PC-9 (cell line): ENCODE measurements around the gene HEPACAM2. TPM values are rescaled to one million over a fixed set of nuclear protein-coding genes. Genes with fewer than 3 reads are reported as not detected.

Experiments used
- BruUV-seq: library from RNA; stranded (reverse); fragments of 400-500 nt; replicated peaks from 2 replicates; lab custom pipeline; 2021; lab: Mats Ljungman, UMichigan
- CTCF ChIA-PET: fragments of 300-600 bp; sonication (Branson Sonifier 250); formaldehyde crosslinking; loops from one replicate; lab custom pipeline; 2022; ENCODE audit warnings: antibody characterized with exemption; lab: Charles Lee
- POLR2A ChIA-PET: fragments of 300-600 bp; sonication (Branson Sonifier 250); formaldehyde crosslinking; loops from one replicate; lab custom pipeline; 2022; ENCODE audit warnings: antibody characterized with exemption; ENCODE audit not compliant: unreplicated experiment; lab: Charles Lee
- DNase-seq, 2 experiments: peaks; one replicate each; pipeline versions ENCODE4 v3.0.0 to v3.0.0-alpha.2; 2015 to 2022; ENCODE audit warnings: mixed read lengths in 1 of 2
- H2AFZ ChIP-seq: fragments of 200-600 bp; sonication (generic); 2 replicates; pipeline ENCODE4 v1.8.1; 2017; ENCODE audit warnings: antibody characterized with exemption
- H3F3A ChIP-seq: fragments of 200-600 bp; sonication (generic); 2 replicates; pipeline ENCODE4 v1.8.1; 2017; ENCODE audit warnings: antibody characterized with exemption, mild to moderate bottlenecking, low read depth; ENCODE audit not compliant: insufficient read depth
- H3K27ac ChIP-seq: fragments of 200-600 bp; sonication (generic); 2 replicates; pipeline ENCODE4 v1.6.1; 2016; ENCODE audit warnings: mixed run types
- H3K27me3 ChIP-seq: fragments of 200-600 bp; sonication (generic); 2 replicates; pipeline ENCODE4 v1.6.1; 2016; ENCODE audit warnings: low read depth, mixed run types; ENCODE audit not compliant: insufficient read depth
- H3K36me3 ChIP-seq: fragments of 200-600 bp; sonication (generic); 2 replicates; pipeline ENCODE4 v1.6.1; 2016; ENCODE audit warnings: low read depth, mixed run types
- H3K4me1 ChIP-seq: fragments of 200-600 bp; sonication (generic); replicated peaks from 2 replicates; pipeline ENCODE4 v1.6.1; 2016; ENCODE audit warnings: mixed run types; ENCODE audit not compliant: insufficient read depth
- H3K4me2 ChIP-seq: fragments of 200-600 bp; sonication (generic); 2 replicates; pipeline ENCODE4 v1.6.1; 2017; ENCODE audit warnings: mixed run types
- H3K4me3 ChIP-seq: fragments of 200-600 bp; sonication (generic); 2 replicates; pipeline ENCODE4 v1.6.1; 2016; ENCODE audit warnings: mixed run types
- H3K79me2 ChIP-seq: fragments of 200-600 bp; sonication (generic); 2 replicates; pipeline ENCODE4 v1.6.1; 2017; ENCODE audit warnings: low read depth, mixed run types
- H3K9me2 ChIP-seq: fragments of 200-600 bp; sonication (generic); 2 replicates; pipeline ENCODE4 v1.8.1; 2017; ENCODE audit warnings: mild to moderate bottlenecking; ENCODE audit not compliant: insufficient read depth
- H3K9me3 ChIP-seq: fragments of 200-600 bp; sonication (generic); 2 replicates; pipeline ENCODE4 v1.8.1; 2016; ENCODE audit warnings: low read depth; ENCODE audit not compliant: insufficient read depth
- H4K20me1 ChIP-seq: fragments of 200-600 bp; sonication (generic); 2 replicates; pipeline ENCODE4 v1.8.1; 2017; ENCODE audit not compliant: insufficient read depth
- CTCF ChIP-seq: fragments of 200-600 bp; sonication (generic); conservative IDR thresholded peaks from 2 replicates; pipeline ENCODE4 v1.6.1; 2017; ENCODE audit warnings: mixed run types, antibody characterized with exemption, mild to moderate bottlenecking, moderate library complexity
- EZH2 ChIP-seq: fragments of 200-600 bp; sonication (generic); IDR thresholded peaks from 2 replicates; pipeline ENCODE4 v1.8.0; 2017; ENCODE audit warnings: antibody characterized with exemption, low read depth
- intact Hi-C: fragments of 100-400 bp; cut with micrococcal nuclease; formaldehyde crosslinking; loops from one replicate; pipeline ENCODE4 v1.10.0; 2022; ENCODE audit not compliant: unreplicated experiment
- total RNA-seq: library from RNA; stranded (reverse); gene quantifications from 2 replicates; pipeline ENCODE4 v1.2.3, GENCODE V29; 2021

HEPACAM2 gene
- total RNA-seq, 1 experiment from 2014 or later = not detected

GRCh38 chr7:93147363-93147762 is 78.9 kb downstream of the HEPACAM2 start:
- Histone ChIP-seq H3F3A (no peaks in the 10 kb centered on the region), H3K36me3 (no peaks in the 10 kb centered on the region), H3K4me3 (peak overlapping the region; percentile 43), H3K9me2 (no peaks in the 10 kb centered on the region), H3K27me3 (no peaks in the 10 kb centered on the region), H3K79me2 (no peaks in the 10 kb centered on the region), H4K20me1 (no peaks in the 10 kb centered on the region), H3K27ac (0 out of 2 replicates have a peak overlapping the region, but pooled peaks have one; percentile 19), H3K4me1 (peaks cover 23% of the 10 kb centered on the region; the same call in 1 of the 2 replicates), H3K9me3 (no peaks in the 10 kb centered on the region), H2AFZ (peak overlapping the region; percentile 74; the same call in 1 of the 2 replicates), H3K4me2 (peak overlapping the region; percentile 68)
- BruUV-seq = no TSS peak
- intact Hi-C loops = loop anchor here (2.0 kb wide), 1 partner anchor 29 kb away; no protein-coding TSS in a partner anchor
- peak; percentile 29 to 35 for DNase-seq
- CTCF ChIA-PET = no interaction called here
- TF ChIP-seq CTCF (no peak), EZH2 (no peak)
- POLR2A ChIA-PET = interaction anchor here (0.6 to 0.7 kb wide), 2 partner anchors 30 to 987 kb away, joined by 3 to 9 read pairs; no protein-coding TSS in a partner anchor

- H3K9me2 ChIP-seq = no peaks in the 10 kb centered on the region
- peaks cover 23% of the 10 kb centered on the region; the same call in 1 of the 2 replicates for H3K4me1 ChIP-seq
- 0 out of 2 replicates have a peak overlapping the region, but pooled peaks have one; percentile 68 for H3K4me2 ChIP-seq
- no peaks in the 10 kb centered on the region for H3K79me2 ChIP-seq
- H3K4me3 ChIP-seq = no peak overlapping the region
- H2AFZ ChIP-seq = peak overlapping the region; percentile 42; the same call in 1 of the 2 replicates
- intact Hi-C loops = loop anchor here (2.0 kb wide), 1 partner anchor 28 kb away; no protein-coding TSS in a partner anchor
- BruUV-seq = no TSS peak
- no peaks in the 10 kb centered on the region for H3K36me3 ChIP-seq
- no peaks in the 10 kb centered on the region for H3F3A ChIP-seq
- CTCF ChIA-PET = interaction anchor here (0.6 kb wide), 1 partner anchor 57 kb away, joined by 3 read pairs; no protein-coding TSS in a partner anchor
- no peaks in the 10 kb centered on the region for H3K9me3 ChIP-seq
- POLR2A ChIA-PET = interaction anchor here (0.7 kb wide), 1 partner anchor 987 kb away, joined by 3 read pairs; no protein-coding TSS in a partner anchor
- no peak overlapping the region for H3K27ac ChIP-seq
- TF ChIP-seq EZH2 = no peak
- TF ChIP-seq CTCF = no peak
- DNase-seq = peak in 1 of 2 experiments; percentile 15
- H3K27me3 ChIP-seq = no peaks in the 10 kb centered on the region
- no peaks in the 10 kb centered on the region for H4K20me1 ChIP-seq
These were observed 79.7 kb downstream of the HEPACAM2 start for GRCh38 chr7:93146472-93147141.

- intact Hi-C loops = loop anchor here (2.0 kb wide), 1 partner anchor 27 kb away; no protein-coding TSS in a partner anchor
- DNase-seq = no peak
- Histone ChIP-seq H3K4me2 (no peak overlapping the region), H3K36me3 (no peaks in the 10 kb centered on the region), H3K27ac (no peak overlapping the region), H3F3A (no peaks in the 10 kb centered on the region), H3K9me3 (no peaks in the 10 kb centered on the region), H3K4me3 (no peak overlapping the region), H4K20me1 (no peaks in the 10 kb centered on the region), H3K79me2 (no peaks in the 10 kb centered on the region), H3K4me1 (peaks cover 23% of the 10 kb centered on the region; the same call in 1 of the 2 replicates), H3K27me3 (no peaks in the 10 kb centered on the region), H3K9me2 (no peaks in the 10 kb centered on the region), H2AFZ (no peak overlapping the region)
- TF ChIP-seq EZH2 = no peak
- TF ChIP-seq CTCF = no peak
- POLR2A ChIA-PET = no interaction called here
- CTCF ChIA-PET = no interaction called here
- BruUV-seq = no TSS peak
These were observed 80.2 kb downstream of the HEPACAM2 start for GRCh38 chr7:93146036-93146435.
